Stimulated activated CD8-positive, alpha-beta memory T cell treated with anti-CD3 and anti-CD28 coated beads, Interleukin-7, amount 100 ng/mL, for 1 hour (primary cell): Measurements from ENCODE around the gene CLDN10.
"Not testable (repeated sequence)": the region's sequence is repeated elsewhere in the genome, so short reads cannot be mapped to it uniquely, and the experiment has no call there.

Experiments used
- DNase-seq, 2 donors: peaks; one replicate each; pipeline ENCODE4 v3.0.0-alpha.2; 2020; ENCODE audit warnings: low read depth in 2 of 2

The CLDN10 gene

DNA sequence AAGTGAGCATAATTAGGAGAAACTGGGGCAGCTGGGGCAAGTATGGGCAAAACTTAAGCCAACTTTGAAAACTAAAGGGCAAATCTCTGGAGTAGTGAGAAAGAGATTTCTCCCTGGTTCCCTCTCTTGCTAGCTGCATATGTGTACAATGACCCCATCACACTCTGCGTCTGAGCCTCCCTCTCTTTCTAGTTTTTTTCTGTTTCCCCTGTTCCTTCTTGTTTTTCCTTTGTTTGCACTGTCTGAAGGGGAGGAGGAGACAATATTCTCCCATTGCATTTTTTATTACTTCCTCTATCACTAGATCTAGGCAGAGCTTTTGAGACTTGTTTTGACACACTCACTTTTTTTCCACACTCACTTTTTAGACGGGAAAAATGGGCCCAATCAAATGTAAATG is 11.2 kb upstream of the CLDN10 start:
- DNase-seq: no peak

DNA sequence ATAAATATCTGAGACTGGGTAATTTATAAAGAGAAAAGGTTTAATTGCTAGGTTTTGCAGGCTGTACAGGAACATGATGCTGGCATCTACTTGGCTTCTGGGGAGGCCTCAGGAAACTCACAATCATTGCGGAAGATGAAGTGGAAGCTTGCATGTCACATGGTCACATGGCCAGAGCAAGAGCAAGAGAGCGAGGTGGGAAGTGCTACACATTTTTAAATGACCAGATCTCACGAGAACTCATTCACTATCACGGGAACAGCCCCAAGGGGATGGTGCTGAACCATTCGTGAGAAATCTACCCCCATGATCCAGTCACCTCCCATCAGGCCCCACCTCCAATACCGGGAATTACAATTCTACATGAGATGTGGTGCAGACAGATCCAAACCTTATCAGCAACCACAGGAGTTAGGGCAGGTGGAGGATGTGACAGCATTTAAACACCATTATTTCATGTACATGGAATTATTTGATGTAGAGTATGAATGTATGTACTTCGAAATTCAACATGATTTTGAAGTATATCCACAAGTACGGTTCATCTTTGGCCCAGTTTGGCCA is 10.5 kb upstream of the CLDN10 start:
- no peak for DNase-seq

DNA sequence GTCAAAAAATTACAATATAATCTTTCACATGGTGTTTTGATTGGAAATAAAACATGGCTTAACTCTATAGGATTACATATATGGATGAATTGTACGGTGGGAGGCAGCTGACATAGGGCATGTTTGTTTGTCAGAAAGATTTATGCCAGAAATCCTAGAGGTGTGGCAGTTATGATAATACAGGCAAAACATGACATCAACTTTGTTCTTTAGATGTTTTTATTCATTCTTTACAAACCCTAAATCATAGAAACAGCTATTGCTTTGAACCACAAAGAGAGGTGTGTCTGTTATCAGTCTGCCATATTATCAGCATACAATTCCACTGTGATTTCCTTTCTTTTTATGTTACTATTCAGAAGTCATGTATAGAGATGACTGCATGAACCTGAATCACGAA is 8.2 kb upstream of the CLDN10 start:
- DNase-seq: no peak

DNA sequence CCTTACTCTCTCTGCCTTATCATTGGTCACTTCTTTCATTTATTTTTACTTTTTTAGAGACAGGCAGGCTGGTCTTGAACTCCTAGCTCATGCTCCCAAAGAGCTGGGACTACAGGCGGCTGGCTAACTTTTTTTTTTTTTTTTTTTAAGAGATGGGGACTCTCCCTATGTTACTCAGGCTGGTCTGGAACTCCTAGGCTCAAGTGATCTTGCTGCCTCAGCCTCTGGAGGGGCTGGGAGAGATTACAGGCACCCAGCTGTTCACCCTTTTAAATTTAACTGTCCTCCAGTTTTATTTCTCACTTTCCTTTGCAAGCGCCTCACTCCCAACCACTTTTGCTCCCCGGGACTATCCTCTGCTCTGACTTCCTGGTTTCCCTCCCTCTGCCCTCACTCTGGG is 5.6 kb upstream of the CLDN10 start:
- DNase-seq: no peak

DNA sequence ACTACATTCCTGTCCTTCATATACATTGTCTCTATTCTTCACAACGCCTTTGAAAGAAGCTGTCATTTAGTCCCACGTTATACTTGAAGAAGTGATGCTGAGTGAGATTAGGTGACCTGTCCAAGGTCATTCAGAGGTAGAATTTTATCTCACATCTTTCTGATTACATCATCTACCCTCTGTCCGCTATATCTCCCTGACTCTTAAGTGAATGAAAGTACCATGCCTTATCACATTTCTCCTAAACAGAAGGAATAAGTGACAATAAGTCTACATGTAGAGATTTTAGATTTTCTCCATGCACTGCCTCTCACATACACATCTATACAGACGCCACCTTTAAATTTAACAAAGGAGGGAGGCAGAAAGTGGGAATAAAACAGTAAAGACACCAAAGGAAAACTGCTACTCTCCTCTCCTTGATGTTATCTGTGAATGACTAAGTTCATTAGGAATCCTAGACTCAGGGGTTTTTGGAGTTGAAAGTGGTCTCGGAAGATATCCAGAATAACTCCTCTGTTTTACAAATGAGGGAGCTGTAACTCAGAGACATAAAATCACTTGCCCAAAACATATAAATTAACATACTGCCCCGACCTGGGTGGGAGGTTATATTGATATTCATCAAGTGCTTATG is 4.9 kb upstream of the CLDN10 start:
- no peak for DNase-seq

DNA sequence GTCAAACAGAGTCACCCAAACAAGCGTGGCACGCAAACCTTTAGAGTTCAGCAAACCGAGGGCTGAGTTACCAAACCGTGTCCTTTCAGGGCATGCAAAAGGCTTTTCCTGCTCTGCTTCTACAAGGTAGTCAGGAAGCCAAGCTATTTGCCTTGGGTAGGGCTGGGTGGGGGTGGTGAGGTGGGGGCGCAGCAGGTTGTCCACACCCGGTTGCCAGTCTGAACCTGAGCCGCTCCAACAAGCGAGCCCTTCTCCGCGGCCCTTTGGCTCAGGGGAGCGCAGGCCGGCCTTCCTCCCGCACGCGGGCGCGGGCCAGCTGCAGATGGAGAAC is 347 bp upstream of the CLDN10 start:
- DNase-seq: no peak

DNA sequence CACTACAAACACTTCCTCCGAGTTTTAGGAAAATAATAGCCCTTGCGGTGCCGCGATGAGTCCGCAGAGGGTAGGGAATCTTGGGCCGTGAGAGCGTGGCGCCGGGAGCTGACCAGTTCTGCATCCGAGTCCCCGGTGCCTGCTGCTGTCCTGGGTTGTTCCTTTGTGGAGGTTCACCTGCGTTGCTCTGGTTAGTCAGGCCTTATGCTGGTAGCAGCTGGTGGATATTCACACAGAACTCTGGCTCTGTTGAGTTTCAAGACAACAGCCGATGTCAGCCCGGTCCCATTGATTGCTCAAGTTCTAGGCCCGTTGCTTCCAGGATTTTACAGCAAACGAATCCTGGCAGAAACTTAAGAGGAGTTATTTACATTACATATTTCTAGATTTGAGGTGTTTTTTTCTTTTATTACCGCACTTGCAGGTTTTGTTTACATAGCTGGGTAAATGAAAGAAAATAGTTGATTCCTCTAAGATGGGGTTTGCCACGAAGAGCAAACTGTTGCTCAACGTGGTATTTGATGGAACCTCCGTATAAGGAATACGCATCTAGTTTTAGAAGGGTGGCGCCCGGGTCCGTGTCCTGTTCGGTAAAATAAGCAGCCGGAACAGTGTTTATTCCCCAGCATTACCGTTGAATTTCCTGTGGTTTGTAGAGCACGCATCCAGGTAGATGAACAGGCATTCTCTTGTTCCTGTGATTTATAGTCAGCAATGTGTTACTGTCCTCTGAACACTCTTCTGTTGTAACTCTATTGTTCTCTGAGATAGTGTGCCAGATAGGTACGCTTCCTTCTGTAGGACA is 1.3 kb downstream of the CLDN10 start:
- DNase-seq: no peak

DNA sequence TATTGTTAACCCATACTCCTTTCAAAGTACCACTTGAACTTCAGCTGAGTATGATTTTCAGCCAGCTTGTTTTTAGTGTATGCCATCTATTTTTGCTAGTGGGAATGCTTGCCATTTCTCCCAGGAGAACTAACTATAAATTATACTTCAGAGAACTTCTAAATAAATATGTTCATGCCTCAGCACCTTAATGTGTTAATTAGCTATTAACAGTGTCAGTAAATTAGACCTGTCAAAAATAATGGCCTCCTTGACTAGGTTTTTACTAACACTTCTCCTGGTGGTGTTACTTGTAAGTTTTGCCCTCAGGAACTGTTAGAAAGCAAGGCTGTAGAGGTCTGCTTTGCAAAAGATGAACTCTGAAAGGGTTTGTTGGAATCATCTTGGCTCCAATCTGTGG is 4.5 kb downstream of the CLDN10 start:
- no peak for DNase-seq

DNA sequence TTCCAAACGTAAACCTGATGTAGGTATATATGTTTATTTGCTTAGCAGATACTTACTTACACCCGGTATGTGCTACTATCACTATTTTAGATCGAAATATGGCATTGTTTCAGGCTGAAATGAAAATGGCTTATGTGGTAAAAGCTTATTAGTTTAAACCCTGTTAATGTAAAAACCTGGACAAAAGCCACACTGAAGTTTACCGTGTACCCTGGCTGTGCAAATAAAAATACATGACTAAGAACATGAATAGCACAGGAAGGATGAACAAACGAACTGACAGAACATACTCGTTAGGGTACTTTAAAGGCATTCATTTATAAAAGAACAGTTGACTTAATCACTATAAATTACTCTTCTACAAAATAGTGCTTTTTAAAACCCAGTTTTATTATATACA is 6.6 kb downstream of the CLDN10 start:
- no peak for DNase-seq

DNA sequence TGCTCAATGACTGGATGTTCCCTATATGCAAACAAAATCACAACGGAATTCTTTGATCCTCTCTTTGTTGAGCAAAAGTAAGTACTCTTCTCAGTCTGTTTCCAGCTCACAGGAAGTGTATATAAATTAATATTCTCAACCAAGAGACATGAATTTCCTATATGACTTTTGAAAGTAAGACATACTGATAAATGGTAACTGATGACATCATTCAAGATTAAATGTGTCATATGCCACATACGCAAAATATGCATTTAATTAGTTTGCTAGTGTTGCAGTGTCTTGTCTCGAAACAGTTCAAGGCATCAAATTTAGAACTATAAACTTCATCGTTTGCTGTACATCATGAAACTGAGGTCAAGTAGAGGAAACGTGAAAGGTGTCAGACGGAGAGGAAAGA is 7.9 kb downstream of the CLDN10 start:
- DNase-seq: no peak

DNA sequence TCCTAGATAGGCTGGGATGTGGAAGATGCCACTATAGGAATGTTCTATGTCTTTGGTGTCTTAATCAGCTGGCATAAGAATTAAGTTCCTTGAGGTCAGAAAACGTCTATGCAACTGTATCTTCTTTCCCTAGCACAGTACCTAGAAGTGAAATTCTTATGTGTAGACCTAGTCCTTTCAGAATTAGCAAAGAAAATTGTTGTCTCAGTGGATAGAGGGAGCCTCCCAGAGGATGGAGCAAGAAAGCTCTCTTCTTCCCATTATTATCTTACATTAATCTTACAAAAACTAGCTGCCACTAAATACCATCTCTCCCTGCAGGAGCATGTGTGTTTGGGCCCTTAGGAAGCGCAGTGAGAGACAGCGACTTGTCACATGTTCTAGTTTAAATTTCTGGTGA is 11.6 kb downstream of the CLDN10 start:
- no peak for DNase-seq

DNA sequence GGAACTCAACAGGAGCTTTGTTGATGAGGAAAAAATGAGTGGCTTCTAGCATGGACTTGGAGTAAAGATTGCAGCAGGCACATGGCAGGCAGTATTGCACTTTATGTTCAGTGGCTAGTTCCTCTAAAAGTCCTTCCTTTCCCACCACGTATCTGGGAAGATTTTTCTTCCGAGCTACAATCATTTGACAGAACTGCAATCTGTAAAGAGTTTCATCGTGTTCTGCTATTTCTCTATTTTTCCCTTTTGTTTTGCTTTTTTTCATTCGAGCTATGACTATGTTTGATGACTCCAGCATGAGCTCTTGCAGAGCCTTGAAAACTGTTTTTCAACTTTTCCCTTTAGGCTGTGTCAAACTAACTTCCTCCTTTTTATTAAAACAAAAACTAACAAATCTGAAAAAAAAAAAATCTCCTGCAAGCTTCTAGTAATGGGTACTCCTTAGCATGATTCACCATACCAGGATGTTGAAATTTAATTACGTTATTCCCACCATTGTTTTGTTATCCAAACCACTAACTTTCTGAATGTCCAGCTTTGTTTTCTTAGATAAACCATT is 12.3 kb downstream of the CLDN10 start:
- no peak for DNase-seq

DNA sequence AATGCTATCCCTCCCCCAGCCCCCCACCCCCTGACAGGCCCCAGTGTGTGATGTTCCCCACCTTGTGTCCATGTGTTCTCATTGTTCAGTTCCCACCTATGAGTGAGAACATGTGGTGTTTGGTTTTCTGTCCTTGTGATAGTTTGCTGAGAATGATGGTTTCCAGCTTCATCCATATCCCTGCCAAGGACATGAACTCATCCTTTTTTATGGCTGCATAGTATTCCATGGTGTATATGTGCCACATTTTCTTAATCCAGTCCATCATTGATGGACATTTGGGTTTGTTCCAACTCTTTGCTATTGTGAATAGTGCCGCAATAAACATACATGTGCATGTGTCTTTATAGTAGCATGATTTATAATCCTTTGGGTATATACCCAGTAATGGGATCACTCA is 13.2 kb downstream of the CLDN10 start:
- DNase-seq: not testable (repeated sequence)

DNA sequence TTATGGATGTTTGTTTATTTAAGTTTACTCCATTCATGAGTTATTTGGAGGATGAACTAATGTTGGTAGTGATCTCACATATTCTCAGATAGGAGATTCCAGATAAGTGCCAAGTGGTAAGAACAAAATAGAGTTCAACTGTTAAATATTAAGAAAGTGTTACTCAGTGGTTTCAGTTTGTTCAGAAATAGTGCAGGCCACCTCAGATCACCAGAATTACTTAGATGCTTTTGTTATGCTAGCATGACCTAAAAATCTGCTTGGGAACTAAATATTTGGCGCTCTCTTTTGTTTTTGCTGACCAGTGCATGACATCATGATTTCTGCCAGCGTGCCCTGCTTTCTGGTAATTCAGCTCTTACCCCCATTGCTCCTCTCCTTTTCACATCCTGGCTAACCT is 15.6 kb downstream of the CLDN10 start:
- DNase-seq: no peak

DNA sequence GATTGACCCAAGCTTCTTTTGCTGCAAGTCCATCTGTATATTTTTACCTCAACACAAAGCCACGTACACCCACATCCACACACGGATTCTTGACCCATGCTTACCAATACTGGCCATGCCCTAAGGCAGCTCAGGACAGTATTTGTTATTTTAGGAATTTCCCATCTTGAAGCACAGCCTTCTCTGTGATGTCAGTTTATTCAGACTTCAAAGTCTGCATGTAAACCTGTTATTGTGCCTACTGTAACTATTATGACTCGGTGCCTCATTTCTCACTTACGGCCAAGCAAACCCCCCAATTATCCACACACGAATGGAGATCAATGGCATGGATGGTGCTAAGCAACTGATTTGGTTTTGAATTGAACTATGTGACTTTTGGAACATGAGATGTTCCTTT is 17.5 kb downstream of the CLDN10 start:
- DNase-seq: no peak

DNA sequence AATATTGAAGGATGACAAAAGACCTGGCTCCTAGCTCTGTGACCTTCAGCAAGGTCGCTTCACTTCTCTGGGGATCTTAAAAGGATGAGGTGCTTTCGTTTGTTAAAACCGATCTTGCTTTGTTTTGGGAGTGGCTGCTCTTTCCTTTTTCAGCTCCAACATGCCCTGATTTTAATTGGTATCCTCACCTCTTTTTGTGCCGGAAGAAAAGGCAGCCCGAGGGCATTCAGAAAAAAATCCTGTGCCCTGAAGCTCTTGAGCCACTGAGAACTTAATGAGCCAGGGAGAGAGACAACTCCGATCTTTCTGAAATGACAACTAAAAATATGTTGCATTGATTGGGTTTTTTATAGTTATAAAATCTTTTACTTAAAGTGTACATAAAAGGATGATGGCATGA is 19.4 kb downstream of the CLDN10 start:
- no peak for DNase-seq

DNA sequence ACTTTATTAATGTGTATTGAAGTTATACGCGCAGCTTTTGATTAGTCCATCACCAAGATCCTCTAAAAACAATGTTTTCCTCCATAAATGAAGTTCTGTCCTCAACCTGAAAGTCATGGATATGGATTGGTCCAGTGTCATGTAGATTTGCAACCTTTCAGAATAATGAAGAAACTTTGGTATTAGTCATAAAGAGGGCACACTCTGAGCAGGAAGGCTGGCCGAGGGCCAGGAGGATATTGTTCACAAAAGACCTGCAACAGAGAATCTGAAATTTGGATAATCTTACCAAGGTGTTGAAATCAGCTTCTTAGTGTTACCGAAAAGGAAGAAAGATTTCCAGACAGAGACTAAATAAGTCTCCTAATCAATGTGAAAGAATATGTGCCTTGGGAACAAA is 20.7 kb downstream of the CLDN10 start:
- DNase-seq: no peak

DNA sequence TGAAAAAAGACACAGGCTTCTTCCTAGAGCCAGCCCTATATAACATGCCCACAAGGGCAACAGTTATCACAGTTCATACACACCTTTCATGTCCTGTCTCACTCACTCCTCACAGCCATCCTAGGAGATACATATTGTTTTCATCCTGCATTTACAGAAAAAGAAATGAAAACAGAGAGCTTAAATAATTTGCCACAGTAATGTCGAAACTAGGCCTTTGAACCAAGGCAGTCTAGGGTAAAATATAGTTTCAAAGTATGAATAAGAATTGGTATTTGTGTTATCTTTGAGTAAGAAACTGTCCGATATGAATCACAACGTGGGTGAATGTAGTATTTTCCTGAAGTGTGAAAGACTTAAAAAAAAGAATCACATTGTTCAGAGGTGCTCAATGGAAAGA is 26.8 kb downstream of the CLDN10 start:
- no peak for DNase-seq

DNA sequence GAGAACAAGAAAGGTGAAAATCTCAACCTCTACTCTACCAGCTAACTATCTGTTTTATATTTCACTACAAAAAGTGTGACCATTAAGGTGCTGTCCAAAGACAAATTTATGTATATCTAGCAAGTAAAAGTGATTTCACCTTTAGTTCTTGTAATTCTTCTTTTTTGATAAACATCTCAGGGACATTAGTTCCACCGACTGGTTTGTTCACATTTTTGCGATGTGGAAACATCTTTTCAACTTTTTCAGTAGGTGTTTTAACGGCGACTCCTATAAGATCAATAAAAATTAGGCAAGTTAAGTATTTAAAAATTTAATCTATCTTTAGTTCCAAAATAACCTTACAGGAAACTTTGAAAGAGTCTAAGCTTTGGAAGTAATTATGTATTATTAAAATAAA is 33.3 kb downstream of the CLDN10 start:
- DNase-seq: no peak

DNA sequence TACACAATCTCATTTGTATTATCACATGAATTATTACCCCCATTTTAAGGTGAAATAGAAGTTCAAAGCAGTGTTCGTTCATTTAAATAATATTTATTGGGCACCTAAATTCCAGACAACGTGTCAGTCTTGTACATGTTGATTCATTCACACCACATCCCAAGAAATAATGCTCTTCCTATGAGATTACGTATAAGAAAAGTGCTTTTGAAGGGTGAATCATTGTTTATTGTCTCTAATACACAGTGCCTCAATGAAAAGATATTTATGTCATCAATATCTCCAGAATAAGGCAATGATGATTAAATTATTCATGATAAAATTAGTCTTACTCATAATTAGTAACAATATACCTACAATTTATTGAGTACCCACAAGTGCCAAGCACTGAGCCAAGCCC is 35.6 kb downstream of the CLDN10 start:
- no peak for DNase-seq

DNA sequence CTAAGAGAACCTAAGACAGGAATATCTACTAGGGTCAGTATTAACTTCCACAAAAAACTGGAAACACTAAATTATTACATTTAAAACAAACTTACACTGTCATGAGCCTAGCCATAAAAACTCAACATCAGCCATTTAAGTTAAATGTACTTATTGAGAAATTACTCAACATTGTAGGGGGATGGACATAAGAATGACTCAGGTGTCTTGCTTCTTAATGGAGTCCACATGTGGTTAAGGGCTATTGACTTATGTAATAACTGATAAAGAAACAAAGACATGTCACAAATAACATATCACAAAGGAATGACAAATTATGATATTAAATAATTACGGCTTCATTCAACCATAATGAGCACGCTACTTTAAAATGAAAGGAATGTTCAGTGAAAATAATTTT is 36.2 kb downstream of the CLDN10 start:
- no peak for DNase-seq

DNA sequence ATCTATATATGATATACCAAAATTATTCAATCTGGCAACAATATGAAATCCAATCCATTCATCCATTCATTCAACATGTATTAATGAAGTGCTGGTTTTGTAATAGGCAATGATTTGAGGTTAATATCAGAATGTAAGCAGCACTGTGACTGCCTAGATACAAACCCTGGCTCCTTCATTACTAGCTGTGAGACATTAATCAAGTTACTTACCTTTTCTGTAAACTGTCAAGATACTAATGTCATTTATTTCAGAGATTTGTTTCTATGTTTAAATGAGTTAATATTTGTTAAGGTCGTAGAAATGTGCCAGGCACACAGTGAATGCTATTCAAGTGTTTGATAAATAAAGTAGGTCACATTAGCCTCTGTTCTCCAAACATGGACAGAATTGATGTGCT is 40.9 kb downstream of the CLDN10 start:
- no peak for DNase-seq

DNA sequence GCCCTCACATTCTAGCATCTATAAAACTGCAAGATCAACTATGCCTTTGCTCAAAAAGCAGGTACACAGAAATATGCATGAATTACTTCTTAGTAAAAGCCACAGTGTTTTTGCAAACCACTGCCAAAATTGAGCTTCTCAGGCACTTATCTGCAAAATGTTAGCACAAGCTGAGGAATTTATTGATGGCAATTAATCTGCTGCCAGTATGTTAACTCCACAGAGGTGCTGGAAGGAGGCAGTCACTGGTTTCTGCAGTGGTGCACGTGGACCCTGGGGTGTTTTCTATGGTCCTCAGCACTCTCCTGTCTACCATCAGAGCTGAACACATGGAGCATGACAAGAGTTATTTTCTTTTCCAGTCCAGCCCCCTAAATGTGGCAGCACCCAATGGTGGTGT is 44.2 kb downstream of the CLDN10 start:
- no peak for DNase-seq
